T-helper 17 cell (primary cell): ENCODE measurements around the gene VWA2. TPM values are rescaled to one million over a fixed set of nuclear protein-coding genes. Genes with fewer than 3 reads are reported as not detected.

Experiments used
- ATAC-seq: fragments of 150-1000 bp; cut with Tn5 transposase; 2 replicates; pipeline ENCODE4 v1.10.0; 2021; ENCODE audit warnings: mild to moderate bottlenecking, moderate library complexity
- DNase-seq, 3 donors: peaks; one replicate each; pipeline versions ENCODE4 v3.0.0 to v3.0.0-alpha.2; 2020 to 2021
- H3K9me3 ChIP-seq: one replicate; pipeline ENCODE4 v1.7.0; 2013; ENCODE audit warnings: low read length, mild to moderate bottlenecking; ENCODE audit not compliant: control insufficient read depth, poor library complexity, severe bottlenecking
- H3K27ac Mint-ChIP-seq: one replicate; pipeline ENCODE4 v1.8.0; 2022; ENCODE audit warnings: mild to moderate bottlenecking, moderate library complexity, mixed read lengths
- H3K27me3 Mint-ChIP-seq: one replicate; pipeline ENCODE4 v1.8.0; 2022; ENCODE audit warnings: mixed read lengths
- H3K36me3 Mint-ChIP-seq: one replicate; pipeline ENCODE4 v1.8.0; 2022; ENCODE audit warnings: low read depth, mixed read lengths
- H3K4me1 Mint-ChIP-seq: one replicate; pipeline ENCODE4 v1.8.0; 2022; ENCODE audit warnings: mild to moderate bottlenecking, mixed read lengths
- H3K4me3 Mint-ChIP-seq: one replicate; pipeline ENCODE4 v1.8.0; 2022; ENCODE audit warnings: mild to moderate bottlenecking, moderate library complexity, mixed read lengths
- total RNA-seq, 4 donors: library from RNA in 2 of 4; stranded (reverse) in 2 of 4; gene quantifications; one replicate each; pipeline ENCODE4 v1.2.3 and lab custom pipeline; 2022 to 2026

Gene VWA2
- total RNA-seq, 2 donors from 2014 or later, result not detected

- peaks cover 6% of the 10 kb centered on the region for H3K4me1 Mint-ChIP-seq
- H3K4me3 Mint-ChIP-seq, result no peak overlapping the region
- no peaks in the 10 kb centered on the region for H3K9me3 ChIP-seq
- no peak for DNase-seq
- no peak overlapping the region for H3K27ac Mint-ChIP-seq
- peaks cover 18% of the 10 kb centered on the region for H3K27me3 Mint-ChIP-seq
- no peaks in the 10 kb centered on the region for H3K36me3 Mint-ChIP-seq
- no peak for ATAC-seq
These were observed 17.1 kb downstream of the VWA2 start for GRCh38 chr10:114256008-114256765.

- H3K9me3 ChIP-seq, result no peaks in the 10 kb centered on the region
- H3K27me3 Mint-ChIP-seq, result peaks cover 18% of the 10 kb centered on the region
- no peak overlapping the region for H3K4me3 Mint-ChIP-seq
- ATAC-seq (no peak), DNase-seq (no peak)
- H3K27ac Mint-ChIP-seq, result no peak overlapping the region
- H3K4me1 Mint-ChIP-seq, result peaks cover 6% of the 10 kb centered on the region
- no peaks in the 10 kb centered on the region for H3K36me3 Mint-ChIP-seq
These were observed 17.8 kb downstream of the VWA2 start for GRCh38 chr10:114256822-114257221.

- DNase-seq (no peak), ATAC-seq (no peak)
- peaks cover 6% of the 10 kb centered on the region for H3K4me1 Mint-ChIP-seq
- no peak overlapping the region for H3K27ac Mint-ChIP-seq
- no peaks in the 10 kb centered on the region for H3K9me3 ChIP-seq
- no peak overlapping the region for H3K4me3 Mint-ChIP-seq
- H3K36me3 Mint-ChIP-seq, result no peaks in the 10 kb centered on the region
- peaks cover 13% of the 10 kb centered on the region for H3K27me3 Mint-ChIP-seq
These were observed 18.4 kb downstream of the VWA2 start for GRCh38 chr10:114257498-114257897.

GRCh38 chr10:114258274-114258840 lies 19.3 kb downstream of the VWA2 start:
- H3K36me3 Mint-ChIP-seq, result no peaks in the 10 kb centered on the region
- peaks cover 13% of the 10 kb centered on the region for H3K27me3 Mint-ChIP-seq
- H3K4me1 Mint-ChIP-seq, result peaks cover 4% of the 10 kb centered on the region
- H3K27ac Mint-ChIP-seq, result no peak overlapping the region
- ATAC-seq, result no peak
- no peaks in the 10 kb centered on the region for H3K9me3 ChIP-seq
- DNase-seq, result no peak
- no peak overlapping the region for H3K4me3 Mint-ChIP-seq

- DNase-seq (no peak), ATAC-seq (no peak)
- H3K9me3 ChIP-seq, result no peaks in the 10 kb centered on the region
- H3K4me1 Mint-ChIP-seq, result peaks cover 4% of the 10 kb centered on the region
- peaks cover 14% of the 10 kb centered on the region for H3K27me3 Mint-ChIP-seq
- H3K27ac Mint-ChIP-seq, result no peak overlapping the region
- H3K36me3 Mint-ChIP-seq, result no peaks in the 10 kb centered on the region
- no peak overlapping the region for H3K4me3 Mint-ChIP-seq
These were observed 20.8 kb downstream of the VWA2 start for GRCh38 chr10:114259824-114260223.

- no peak for DNase-seq
- peaks cover 9% of the 10 kb centered on the region for H3K27me3 Mint-ChIP-seq
These were observed 21.3 kb downstream of the VWA2 start for GRCh38 chr10:114260366-114260765.

GRCh38 chr10:114261076-114261475 lies 22.0 kb downstream of the VWA2 start:
- no peaks in the 10 kb centered on the region for H3K9me3 ChIP-seq
- Mint-ChIP-seq H3K27ac (no peak overlapping the region), H3K4me3 (no peak overlapping the region), H3K27me3 (peaks cover 7% of the 10 kb centered on the region), H3K4me1 (peaks cover 4% of the 10 kb centered on the region), H3K36me3 (no peaks in the 10 kb centered on the region)
- ATAC-seq, result no peak
- DNase-seq, result no peak

More at GRCh38 chr10:114260366-114260765, 21.3 kb downstream of the VWA2 start:
- no peak for ATAC-seq
- no peak overlapping the region for H3K27ac Mint-ChIP-seq
- no peaks in the 10 kb centered on the region for H3K36me3 Mint-ChIP-seq
- peaks cover 4% of the 10 kb centered on the region for H3K4me1 Mint-ChIP-seq
- H3K9me3 ChIP-seq, result no peaks in the 10 kb centered on the region
- H3K4me3 Mint-ChIP-seq, result no peak overlapping the region

- H3K27me3 Mint-ChIP-seq, result peaks cover 7% of the 10 kb centered on the region
- no peak for ATAC-seq
- no peaks in the 10 kb centered on the region for H3K9me3 ChIP-seq
- no peak overlapping the region for H3K27ac Mint-ChIP-seq
- peaks cover 4% of the 10 kb centered on the region for H3K4me1 Mint-ChIP-seq
- no peaks in the 10 kb centered on the region for H3K36me3 Mint-ChIP-seq
- no peak overlapping the region for H3K4me3 Mint-ChIP-seq
- DNase-seq, result no peak
These were observed 23.4 kb downstream of the VWA2 start for GRCh38 chr10:114262496-114262895.

GRCh38 chr10:114265392-114266053 lies 26.5 kb downstream of the VWA2 start:
- no peak for DNase-seq

GRCh38 chr10:114266521-114266920 lies 27.5 kb downstream of the VWA2 start:
- no peak overlapping the region for H3K27ac Mint-ChIP-seq
- no peaks in the 10 kb centered on the region for H3K9me3 ChIP-seq
- H3K4me1 Mint-ChIP-seq, result no peaks in the 10 kb centered on the region
- no peaks in the 10 kb centered on the region for H3K36me3 Mint-ChIP-seq
- no peak overlapping the region for H3K4me3 Mint-ChIP-seq
- peaks cover 22% of the 10 kb centered on the region for H3K27me3 Mint-ChIP-seq
- DNase-seq, result no peak
- no peak for ATAC-seq

More at GRCh38 chr10:114265392-114266053, 26.5 kb downstream of the VWA2 start:
- Mint-ChIP-seq H3K27me3 (peaks cover 14% of the 10 kb centered on the region), H3K4me3 (no peak overlapping the region), H3K27ac (no peak overlapping the region), H3K36me3 (no peaks in the 10 kb centered on the region), H3K4me1 (no peaks in the 10 kb centered on the region)
- no peaks in the 10 kb centered on the region for H3K9me3 ChIP-seq
- no peak for ATAC-seq

GRCh38 chr10:114271075-114271778 lies 32.2 kb downstream of the VWA2 start:
- Mint-ChIP-seq H3K27ac (no peak overlapping the region), H3K4me1 (no peaks in the 10 kb centered on the region), H3K27me3 (peaks cover 38% of the 10 kb centered on the region), H3K36me3 (no peaks in the 10 kb centered on the region), H3K4me3 (no peak overlapping the region)
- H3K9me3 ChIP-seq, result no peaks in the 10 kb centered on the region
- DNase-seq (no peak), ATAC-seq (no peak)

- no peak for DNase-seq
- no peak overlapping the region for H3K27ac Mint-ChIP-seq
- H3K27me3 Mint-ChIP-seq, result peaks cover 38% of the 10 kb centered on the region
- ATAC-seq, result no peak
- H3K9me3 ChIP-seq, result no peaks in the 10 kb centered on the region
- H3K4me1 Mint-ChIP-seq, result no peaks in the 10 kb centered on the region
- H3K4me3 Mint-ChIP-seq, result no peak overlapping the region
- H3K36me3 Mint-ChIP-seq, result no peaks in the 10 kb centered on the region
These were observed 32.7 kb downstream of the VWA2 start for GRCh38 chr10:114271779-114272167.

- Mint-ChIP-seq H3K4me1 (no peaks in the 10 kb centered on the region), H3K4me3 (no peak overlapping the region), H3K36me3 (no peaks in the 10 kb centered on the region), H3K27ac (no peak overlapping the region), H3K27me3 (peaks cover 42% of the 10 kb centered on the region)
- DNase-seq (no peak), ATAC-seq (no peak)
- H3K9me3 ChIP-seq, result no peaks in the 10 kb centered on the region
These were observed 33.6 kb downstream of the VWA2 start for GRCh38 chr10:114272696-114273095.
